ENCODE measurements around the gene STRA8.
A peak's percentile ranks its signal among the peaks of the same experiment; 100 is the strongest.

The STRA8 gene

DNA sequence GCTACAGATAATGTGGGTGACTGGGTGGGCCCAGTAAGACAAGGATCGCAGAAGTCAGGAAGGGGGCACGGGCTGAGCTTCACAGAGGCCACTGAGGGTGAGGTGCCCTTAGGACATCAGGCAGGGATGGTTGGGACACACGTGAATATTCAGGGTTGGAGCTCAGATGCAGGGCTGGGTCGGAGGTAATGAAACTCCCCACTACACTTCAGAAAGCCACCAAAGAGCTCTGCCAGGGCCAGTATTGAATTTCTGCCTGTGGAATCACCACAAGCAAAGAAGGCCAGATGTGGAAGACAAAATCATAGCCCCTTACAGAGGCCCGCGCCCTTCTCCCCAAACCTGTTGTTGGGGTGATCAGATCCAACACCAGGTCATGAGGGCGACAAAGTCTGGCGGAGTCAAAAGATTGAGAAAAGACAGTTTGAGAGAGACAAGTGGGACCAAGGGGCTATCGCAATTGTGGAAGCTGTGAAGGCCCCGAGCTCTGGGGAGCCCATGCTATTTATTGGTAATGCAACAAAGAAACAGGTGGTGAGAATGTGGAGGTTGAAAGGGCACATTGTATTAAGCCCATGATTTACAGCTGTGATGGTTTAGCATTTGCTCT lies 42.4 kb downstream of the STRA8 start:
- H3K9me3 Mint-ChIP-seq: peaks cover 3% of the 10 kb centered on the region
- H3K27me3 Mint-ChIP-seq: peaks cover 6% of the 10 kb centered on the region
- H3K4me1 Mint-ChIP-seq: peaks cover under 1% of the 10 kb centered on the region
- H3K27ac Mint-ChIP-seq: no peak overlapping the region
- ATAC-seq (ENCODE audit: low read depth) (no peak), DNase-seq (ENCODE audit: low spot score in 2 of 2) (no peak)
- no peaks in the 10 kb centered on the region for H3K36me3 Mint-ChIP-seq
- H3K4me3 Mint-ChIP-seq: no peak overlapping the region

DNA sequence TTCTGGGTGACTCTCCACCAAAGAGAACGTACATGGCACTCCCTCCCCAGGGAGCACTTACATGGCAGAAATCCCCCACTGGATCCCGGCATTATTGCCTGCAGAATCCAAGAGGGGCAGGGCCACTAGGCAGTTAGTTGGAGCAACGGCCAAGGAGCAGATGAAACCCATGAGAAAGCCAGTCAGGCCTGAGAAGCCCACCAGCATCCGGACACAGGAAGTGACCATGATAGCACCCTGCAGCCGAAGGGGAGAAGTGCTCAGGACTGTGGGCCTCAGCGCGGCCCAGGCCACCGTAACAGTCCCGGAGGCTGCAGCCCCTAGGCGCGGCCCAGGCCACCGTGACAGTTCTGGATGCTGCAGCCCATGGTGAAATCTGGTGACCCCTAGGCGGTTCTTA lies 43.5 kb downstream of the STRA8 start:
- Mint-ChIP-seq H3K4me1 (peaks cover 6% of the 10 kb centered on the region), H3K27ac (no peak overlapping the region), H3K9me3 (peaks cover under 1% of the 10 kb centered on the region), H3K36me3 (no peaks in the 10 kb centered on the region), H3K4me3 (no peak overlapping the region), H3K27me3 (peaks cover 4% of the 10 kb centered on the region)
- ATAC-seq (ENCODE audit: low read depth): no peak
- no peak for DNase-seq (ENCODE audit: low spot score in 2 of 2)

DNA sequence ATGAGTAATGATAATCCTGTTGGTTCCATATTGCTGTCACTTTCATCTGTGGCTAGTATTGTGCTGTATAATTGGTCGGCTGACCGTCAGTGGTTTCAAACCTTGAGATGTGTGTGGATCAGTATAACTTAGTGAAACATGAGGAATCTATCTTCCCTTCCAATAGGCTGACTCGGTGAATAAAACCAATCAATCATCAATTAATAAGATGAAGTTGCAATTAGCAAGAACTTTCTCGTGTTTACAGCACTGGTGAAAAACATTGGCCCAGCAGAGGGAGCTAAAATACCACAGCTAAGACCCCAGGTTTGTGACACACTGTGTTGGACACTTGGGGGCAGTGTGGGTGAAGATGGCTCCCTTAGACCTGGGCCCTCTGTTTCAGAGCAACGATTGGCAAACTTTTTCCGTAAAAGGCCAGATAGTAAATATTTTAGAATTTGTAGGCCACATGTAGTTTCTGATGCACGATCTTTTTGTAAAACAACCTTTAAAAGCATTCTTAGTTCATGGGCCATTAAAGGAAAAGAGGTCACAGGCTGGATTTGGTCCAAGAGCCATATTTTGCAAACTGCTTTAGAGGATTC lies 47.8 kb downstream of the STRA8 start:
- H3K9me3 Mint-ChIP-seq: no peaks in the 10 kb centered on the region
- H3K27ac Mint-ChIP-seq: no peak overlapping the region
- no peaks in the 10 kb centered on the region for H3K36me3 Mint-ChIP-seq
- peaks cover 2% of the 10 kb centered on the region for H3K27me3 Mint-ChIP-seq
- no peak overlapping the region for H3K4me3 Mint-ChIP-seq
- DNase-seq (ENCODE audit: low spot score in 2 of 2) (peak; percentile 69), ATAC-seq (ENCODE audit: low read depth) (peak; percentile 98)
- peaks cover 15% of the 10 kb centered on the region for H3K4me1 Mint-ChIP-seq

DNA sequence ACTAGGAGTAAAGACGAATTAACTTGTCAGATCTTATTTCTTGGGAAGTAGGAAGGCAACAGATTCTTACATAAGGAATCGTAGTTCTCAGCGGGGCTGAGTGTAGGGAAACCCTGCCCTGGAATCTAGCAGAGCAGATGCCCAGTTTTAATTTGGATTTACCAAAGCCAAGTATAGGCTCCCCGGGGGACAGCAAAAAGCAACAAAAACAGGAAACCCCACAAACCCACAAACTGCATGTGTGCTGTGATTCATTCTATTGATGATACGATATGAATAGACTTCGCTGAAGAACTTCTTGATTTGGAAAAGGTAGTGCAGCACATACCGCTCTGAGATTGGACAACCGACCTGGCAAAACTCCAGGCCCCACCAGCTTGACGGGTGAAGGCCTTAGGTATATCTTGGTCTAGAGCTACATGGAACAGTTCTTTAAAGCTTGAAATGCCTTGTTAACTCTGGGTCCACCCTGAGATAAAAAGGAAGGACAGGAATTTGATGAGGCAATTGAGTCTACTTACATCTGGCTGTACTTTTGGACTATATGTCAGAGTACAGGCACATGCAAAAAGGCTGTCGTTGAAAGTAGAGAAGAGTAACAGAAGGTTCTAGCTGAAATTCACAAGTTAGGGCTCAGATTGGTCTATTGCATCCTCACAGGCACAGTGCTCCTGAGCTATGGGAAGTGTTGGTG lies 49.1 kb downstream of the STRA8 start:
- Mint-ChIP-seq H3K4me3 (no peak overlapping the region), H3K27ac (no peak overlapping the region), H3K36me3 (no peaks in the 10 kb centered on the region), H3K9me3 (no peaks in the 10 kb centered on the region), H3K27me3 (peaks cover 2% of the 10 kb centered on the region), H3K4me1 (peaks cover 15% of the 10 kb centered on the region)
- ATAC-seq (ENCODE audit: low read depth) (no peak), DNase-seq (ENCODE audit: low spot score in 2 of 2) (no peak)

DNA sequence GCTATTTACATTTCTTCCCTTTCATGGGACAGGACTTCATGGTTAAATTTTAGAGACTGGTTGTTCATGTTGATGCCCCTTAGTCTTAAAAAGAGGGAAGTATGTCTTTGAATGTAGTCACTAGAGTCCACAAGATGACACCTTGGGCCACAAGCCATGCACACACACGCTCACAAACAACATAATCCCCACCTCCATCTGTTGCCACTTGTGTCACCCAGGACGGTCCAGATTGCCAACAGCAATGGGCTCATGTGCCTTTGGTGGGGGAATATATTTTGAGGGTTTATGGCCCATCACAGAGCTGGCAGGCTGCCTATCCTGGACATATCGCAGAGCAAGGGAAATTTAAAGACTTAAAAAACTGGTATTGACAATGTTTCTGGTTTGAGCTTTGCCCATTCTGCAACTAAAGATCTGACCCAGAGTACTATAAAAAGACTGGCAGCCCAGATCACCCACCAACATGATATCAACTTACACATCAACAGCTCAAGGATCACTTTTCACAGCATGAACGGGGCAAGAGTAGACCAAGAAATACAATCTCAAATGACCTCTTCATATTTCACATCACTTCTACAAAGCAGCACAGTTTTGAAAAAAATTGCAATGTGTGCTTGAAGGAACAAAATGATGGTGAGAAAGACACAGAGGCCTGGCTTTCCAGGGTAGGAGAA lies 50.5 kb downstream of the STRA8 start:
- ATAC-seq (ENCODE audit: low read depth): no peak
- Mint-ChIP-seq H3K27me3 (peaks cover 4% of the 10 kb centered on the region), H3K4me1 (peaks cover 15% of the 10 kb centered on the region), H3K36me3 (no peaks in the 10 kb centered on the region), H3K4me3 (no peak overlapping the region), H3K9me3 (no peaks in the 10 kb centered on the region), H3K27ac (no peak overlapping the region)
- no peak for DNase-seq (ENCODE audit: low spot score in 2 of 2)

DNA sequence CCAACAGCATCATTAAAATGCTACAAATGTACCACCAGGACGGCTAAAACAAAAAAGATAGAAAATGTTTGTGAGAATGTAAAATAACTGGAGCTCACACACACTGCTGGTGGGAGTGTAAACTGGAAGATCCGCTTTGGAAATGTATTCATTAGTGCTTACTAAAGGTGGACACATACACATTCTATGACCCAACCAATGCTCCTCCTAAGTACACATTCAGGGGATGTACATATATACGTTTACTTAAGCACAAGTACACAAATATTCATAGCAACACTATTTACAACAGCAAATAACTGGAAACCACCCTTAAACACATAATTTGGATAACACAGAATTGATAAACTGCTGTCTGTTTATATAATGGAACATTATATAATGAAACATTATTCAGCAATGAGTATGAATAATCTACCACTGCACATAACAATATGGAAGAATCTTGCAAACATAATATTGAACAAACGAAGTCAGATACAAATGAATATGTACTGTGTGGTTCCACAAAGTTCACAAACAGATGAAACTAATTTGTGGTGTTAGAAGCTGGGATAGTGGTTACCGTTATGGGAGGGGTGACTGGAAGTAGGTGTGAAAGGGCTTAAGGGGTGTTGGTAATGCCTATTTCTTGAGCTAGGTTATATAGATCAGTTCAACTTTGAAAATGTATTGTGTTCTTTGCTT lies 52.1 kb downstream of the STRA8 start:
- peaks cover 15% of the 10 kb centered on the region for H3K4me1 Mint-ChIP-seq
- peaks cover 2% of the 10 kb centered on the region for H3K27me3 Mint-ChIP-seq
- no peaks in the 10 kb centered on the region for H3K36me3 Mint-ChIP-seq
- no peaks in the 10 kb centered on the region for H3K9me3 Mint-ChIP-seq
- DNase-seq (ENCODE audit: low spot score in 2 of 2): no peak
- H3K4me3 Mint-ChIP-seq: no peak overlapping the region
- ATAC-seq (ENCODE audit: low read depth): no peak
- H3K27ac Mint-ChIP-seq: no peak overlapping the region

DNA sequence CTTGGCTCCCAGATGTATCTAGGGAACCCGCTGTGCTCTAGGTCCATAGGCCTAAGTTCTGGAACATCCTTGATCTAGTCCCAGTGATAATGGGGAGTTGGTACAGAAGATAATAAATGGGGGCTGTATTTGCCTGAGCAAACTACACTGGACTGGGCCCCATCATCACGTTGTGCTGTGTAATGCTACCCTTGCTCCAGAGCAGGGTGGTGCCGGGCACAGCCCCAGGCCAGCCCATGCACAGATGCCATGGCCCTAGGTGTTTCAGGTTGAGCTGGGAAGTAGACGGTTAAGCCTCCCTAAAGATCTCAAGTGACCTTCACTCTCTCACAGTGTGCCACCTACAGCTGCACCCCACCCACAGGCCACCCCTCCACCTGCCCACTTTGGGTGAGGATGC lies 53.2 kb downstream of the STRA8 start:
- Mint-ChIP-seq H3K27ac (no peak overlapping the region), H3K27me3 (peaks cover 2% of the 10 kb centered on the region), H3K36me3 (no peaks in the 10 kb centered on the region), H3K9me3 (no peaks in the 10 kb centered on the region), H3K4me1 (peaks cover 9% of the 10 kb centered on the region), H3K4me3 (no peak overlapping the region)
- no peak for DNase-seq (ENCODE audit: low spot score in 2 of 2)
- no peak for ATAC-seq (ENCODE audit: low read depth)

DNA sequence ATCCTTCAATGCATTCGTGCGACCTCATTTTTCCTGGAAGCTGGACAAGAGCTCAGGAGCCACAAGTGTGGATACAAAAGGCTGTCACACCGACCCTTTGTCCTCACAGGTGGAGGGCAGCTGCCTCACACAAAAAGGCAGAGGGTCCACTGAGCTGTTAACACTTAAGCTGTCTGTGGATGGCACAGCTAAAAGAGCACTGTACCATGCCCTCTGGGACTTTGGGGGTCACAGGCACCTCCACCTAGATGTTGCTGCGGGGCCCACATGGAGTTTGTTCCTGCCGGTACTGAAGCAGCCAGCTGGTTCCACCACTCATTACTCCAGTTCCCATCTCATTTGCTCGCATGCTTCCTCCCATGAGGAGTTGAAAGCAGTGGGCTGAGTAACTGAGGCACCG lies 57.0 kb downstream of the STRA8 start:
- no peak overlapping the region for H3K27ac Mint-ChIP-seq
- H3K9me3 Mint-ChIP-seq: no peaks in the 10 kb centered on the region
- no peak for DNase-seq (ENCODE audit: low spot score in 2 of 2)
- H3K36me3 Mint-ChIP-seq: no peaks in the 10 kb centered on the region
- peaks cover 2% of the 10 kb centered on the region for H3K27me3 Mint-ChIP-seq
- no peak for ATAC-seq (ENCODE audit: low read depth)
- no peaks in the 10 kb centered on the region for H3K4me1 Mint-ChIP-seq
- H3K4me3 Mint-ChIP-seq: no peak overlapping the region

DNA sequence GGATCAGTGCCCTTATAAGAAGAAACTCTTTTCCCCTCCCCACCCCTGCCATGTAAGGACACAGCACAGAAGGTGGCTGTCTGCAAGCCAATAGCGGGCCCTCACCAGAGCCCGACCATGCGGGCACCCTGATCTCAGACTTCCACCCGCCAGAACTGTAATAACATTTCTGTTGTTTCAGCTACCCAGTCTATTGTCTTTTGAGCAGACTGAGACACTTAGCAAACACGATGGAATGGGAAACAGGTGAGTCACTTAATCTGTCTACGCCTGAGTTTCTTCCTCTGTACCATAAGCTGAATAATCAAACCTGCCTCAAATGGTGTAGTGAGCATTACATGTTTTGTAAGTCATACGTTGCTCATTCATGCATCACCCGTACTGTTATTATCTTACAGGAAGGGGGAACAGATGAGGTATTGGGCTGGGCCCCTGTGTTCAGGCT lies 58.2 kb downstream of the STRA8 start:
- ATAC-seq (ENCODE audit: low read depth) (peak; percentile 72), DNase-seq (ENCODE audit: low spot score in 2 of 2) (no peak)
- Mint-ChIP-seq H3K4me1 (no peaks in the 10 kb centered on the region), H3K9me3 (no peaks in the 10 kb centered on the region), H3K27ac (no peak overlapping the region), H3K4me3 (no peak overlapping the region), H3K27me3 (peaks cover 2% of the 10 kb centered on the region), H3K36me3 (no peaks in the 10 kb centered on the region)

DNA sequence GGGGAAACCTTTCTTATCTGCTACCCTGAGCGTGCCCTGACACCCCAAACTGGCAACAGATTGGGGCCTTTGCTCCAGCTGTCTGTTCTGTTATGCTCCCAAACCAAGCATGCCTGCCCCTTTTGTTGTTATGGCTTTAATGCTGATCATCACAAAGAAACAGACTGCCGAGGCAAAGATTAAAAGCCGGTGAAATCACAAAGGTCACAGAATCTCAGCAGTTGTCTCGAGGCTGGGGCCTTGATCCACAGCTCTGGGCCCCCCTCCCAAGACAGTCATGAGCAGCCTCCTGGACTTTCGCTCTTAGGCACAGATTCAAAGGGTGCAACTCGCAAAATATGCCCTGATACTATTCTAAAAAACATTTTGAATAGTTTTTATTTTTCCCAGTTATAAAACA lies 65.6 kb downstream of the STRA8 start:
- H3K27me3 Mint-ChIP-seq: peaks cover 7% of the 10 kb centered on the region
- no peak for DNase-seq (ENCODE audit: low spot score in 2 of 2)
- no peaks in the 10 kb centered on the region for H3K4me1 Mint-ChIP-seq
- H3K9me3 Mint-ChIP-seq: peaks cover 11% of the 10 kb centered on the region
- H3K36me3 Mint-ChIP-seq: peaks cover 7% of the 10 kb centered on the region
- H3K27ac Mint-ChIP-seq: no peak overlapping the region
- no peak for ATAC-seq (ENCODE audit: low read depth)
- no peak overlapping the region for H3K4me3 Mint-ChIP-seq

DNA sequence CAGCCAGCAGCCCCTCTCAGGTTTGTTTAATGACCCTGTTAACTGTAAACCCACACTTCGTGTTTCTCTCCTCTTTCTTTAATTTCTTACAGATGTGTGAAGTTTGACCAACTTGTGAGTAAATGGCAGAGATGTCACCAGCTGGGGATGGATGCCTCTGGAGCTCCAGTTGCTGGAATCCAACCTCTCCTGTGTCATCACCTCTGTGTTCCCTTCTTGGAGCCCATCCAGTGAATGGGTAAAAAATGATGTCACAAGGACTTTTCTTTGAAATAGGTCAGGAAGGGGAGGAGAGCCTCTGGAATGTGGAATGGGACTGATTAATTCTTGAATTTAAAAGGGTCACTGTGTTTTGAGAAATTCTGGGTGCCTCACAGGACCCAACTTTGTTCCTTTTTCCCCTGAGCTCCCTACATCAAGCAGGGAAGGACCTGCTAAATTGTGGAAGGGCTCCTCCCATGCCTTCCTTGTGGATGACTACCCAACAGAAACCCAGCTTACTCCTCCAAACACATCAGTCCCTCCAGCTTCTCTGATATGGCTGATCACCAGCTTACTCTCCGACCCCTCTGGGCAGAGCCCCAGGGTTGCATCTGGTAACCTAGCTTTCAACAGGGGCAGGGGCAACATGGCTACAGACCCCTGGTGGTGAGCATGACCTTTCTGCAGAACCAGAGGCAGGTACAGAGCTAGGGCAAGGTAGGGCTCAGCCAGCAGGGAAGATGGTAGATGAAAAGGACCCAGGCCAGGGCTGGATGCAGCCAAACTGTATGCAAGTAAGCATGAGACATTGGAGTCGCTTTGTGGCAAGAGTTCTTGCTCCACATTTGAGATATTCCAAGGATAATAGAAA lies 67.5 kb downstream of the STRA8 start:
- H3K4me1 Mint-ChIP-seq: no peaks in the 10 kb centered on the region
- ATAC-seq (ENCODE audit: low read depth) (no peak), DNase-seq (ENCODE audit: low spot score in 2 of 2) (no peak)
- peaks cover 7% of the 10 kb centered on the region for H3K36me3 Mint-ChIP-seq
- H3K27ac Mint-ChIP-seq: no peak overlapping the region
- peaks cover 11% of the 10 kb centered on the region for H3K9me3 Mint-ChIP-seq
- H3K4me3 Mint-ChIP-seq: no peak overlapping the region
- H3K27me3 Mint-ChIP-seq: peaks cover 7% of the 10 kb centered on the region

Measured in memory B cell (primary cell).